A549 (cell line): ENCODE results near the gene SEMA5B.

Experiments
- CTCF ChIP-seq: fragments of >200 bp; sonication (Bioruptor Twin); formaldehyde crosslinking; IDR thresholded peaks from 3 replicates; pipeline ENCODE4 v1.5.1; 2016
- MAX ChIP-seq: IDR thresholded peaks from 2 replicates; pipeline ENCODE4 v1.6.1; 2012

- TF ChIP-seq MAX: no peak
- no peak for TF ChIP-seq CTCF
Measured at GRCh38 chr3:123036352-123037014, 8.9 kb upstream of the SEMA5B start.
